SK-N-MC (cell line): ENCODE measurements around the gene CTCFL.

Experiments
- EZH2 ChIP-seq: fragments of 200-600 bp; sonication (generic); IDR thresholded peaks from one replicate; pipeline ENCODE4 v1.6.1; 2017; ENCODE audit warnings: antibody characterized with exemption
- FOXP2 ChIP-seq: optimal IDR thresholded peaks from 2 replicates; pipeline ENCODE3; 2011; ENCODE audit warnings: mild to moderate bottlenecking, moderate library complexity; ENCODE audit not compliant: insufficient read depth; ENCODE audit errors: extremely low read length, control extremely low read depth
- POLR2AphosphoS5 ChIP-seq: IDR thresholded peaks from 2 replicates; pipeline ENCODE4 v1.6.1; 2012; ENCODE audit warnings: mild to moderate bottlenecking, low read depth, low read length, borderline replicate concordance

GRCh38 chr20:57481281-57481711 is 43.6 kb downstream of the CTCFL start:
- TF ChIP-seq POLR2AphosphoS5, result no peak
- no peak for TF ChIP-seq EZH2
- no peak for TF ChIP-seq FOXP2
